NCI-H460 (cell line): ENCODE measurements around the gene TNFSF12. TPM values are rescaled to one million over a fixed set of nuclear protein-coding genes. Genes with fewer than 3 reads are reported as not detected.

Source experiments
- DNase-seq: peaks from one replicate; pipeline ENCODE4 v3.0.0-alpha.2; 2016; ENCODE audit warnings: low read depth; ENCODE audit errors: extremely low read depth
- total RNA-seq: library from RNA; depleted of rRNA; stranded (reverse); fragments of >200 nt; shearing (Covaris generic); gene quantifications from 2 replicates; pipeline ENCODE4 v1.2.3, GENCODE V29; 2014

The TNFSF12 gene
- total RNA-seq, 1 experiment from 2014 or later = 6.9 TPM

GRCh38 chr17:7562208-7562605, 13.3 kb downstream of the TNFSF12 start:
- DNase-seq = no peak

DNA sequence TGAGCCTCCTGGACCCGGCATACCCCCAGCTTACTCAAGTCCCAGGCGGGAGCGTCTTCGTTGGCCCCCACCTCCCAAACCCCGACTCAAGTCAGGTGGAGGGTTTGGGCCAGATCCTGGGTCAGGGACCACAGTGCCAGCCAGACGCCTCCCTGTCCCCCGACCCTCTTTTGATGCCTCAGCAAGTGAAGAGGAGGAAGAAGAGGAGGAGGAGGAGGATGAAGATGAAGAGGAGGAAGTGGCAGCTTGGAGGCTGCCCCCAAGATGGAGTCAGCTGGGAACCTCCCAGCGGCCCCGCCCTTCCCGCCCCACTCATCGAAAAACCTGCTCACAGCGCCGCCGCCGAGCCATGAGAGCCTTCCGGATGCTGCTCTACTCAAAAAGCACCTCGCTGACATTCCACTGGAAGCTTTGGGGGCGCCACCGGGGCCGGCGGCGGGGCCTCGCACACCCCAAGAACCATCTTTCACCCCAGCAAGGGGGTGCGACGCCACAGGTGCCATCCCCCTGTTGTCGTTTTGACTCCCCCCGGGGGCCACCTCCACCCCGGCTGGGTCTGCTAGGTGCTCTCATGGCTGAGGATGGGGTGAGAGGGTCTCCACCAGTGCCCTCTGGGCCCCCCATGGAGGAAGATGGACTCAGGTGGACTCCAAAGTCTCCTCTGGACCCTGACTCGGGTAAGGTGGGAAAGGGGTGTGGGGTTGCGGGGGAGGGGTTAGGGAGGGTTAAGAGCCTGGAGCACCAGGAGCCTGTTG, 14.4 kb downstream of the TNFSF12 start:
- no peak for DNase-seq

DNA sequence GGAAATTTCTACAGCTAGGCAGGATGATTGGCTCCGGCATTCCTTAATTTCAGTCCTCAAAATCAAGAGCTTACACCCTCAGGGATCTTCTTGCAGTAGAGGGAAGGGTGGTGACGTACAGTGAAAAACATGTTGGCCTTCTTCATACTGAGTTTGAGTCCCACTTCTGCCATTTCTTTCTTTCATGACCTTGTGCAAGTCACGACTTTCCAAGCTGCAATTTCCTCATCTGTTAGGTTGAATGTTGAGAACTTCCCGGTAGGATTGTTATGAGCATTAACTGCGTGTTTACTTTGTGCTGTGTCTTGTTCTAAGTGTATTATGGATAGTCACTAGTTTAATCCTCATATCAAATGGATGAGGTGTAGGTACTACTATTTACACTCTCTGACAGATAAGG, 20.7 kb downstream of the TNFSF12 start:
- DNase-seq = no peak

GRCh38 chr17:7570351-7570750, 21.5 kb downstream of the TNFSF12 start:
- DNase-seq = no peak

GRCh38 chr17:7572338-7572587, 23.4 kb downstream of the TNFSF12 start:
- DNase-seq = no peak

- DNase-seq = peak; percentile 99
Measured at GRCh38 chr17:7572588-7573323, 23.9 kb downstream of the TNFSF12 start.

GRCh38 chr17:7573324-7574080, 24.6 kb downstream of the TNFSF12 start:
- DNase-seq = peak; percentile 78

GRCh38 chr17:7574176-7574953, 25.5 kb downstream of the TNFSF12 start:
- DNase-seq = no peak

- DNase-seq = no peak
Measured at GRCh38 chr17:7575481-7575883, 26.6 kb downstream of the TNFSF12 start.

DNA sequence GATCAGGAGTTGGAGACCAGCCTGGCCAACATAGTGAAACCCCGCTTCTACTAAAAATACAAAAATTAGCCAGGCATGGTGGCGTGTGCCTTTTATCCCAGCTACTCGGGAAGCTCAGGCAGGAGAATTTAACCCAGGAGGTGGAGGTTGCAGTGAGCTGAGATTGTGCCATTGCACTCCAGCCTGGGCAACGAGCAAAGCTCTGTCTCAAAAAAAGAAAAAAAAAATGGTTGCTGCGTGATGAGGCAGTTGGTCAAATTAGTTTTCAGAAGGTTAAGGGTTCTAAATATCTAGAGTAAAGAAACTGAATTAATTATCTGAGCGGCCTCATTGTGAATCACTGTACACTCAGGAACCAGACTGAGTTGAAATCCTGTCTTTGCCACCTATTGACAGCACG, 27.1 kb downstream of the TNFSF12 start:
- DNase-seq = no peak

- DNase-seq = no peak
Measured at GRCh38 chr17:7576432-7576937, 27.6 kb downstream of the TNFSF12 start.

DNA sequence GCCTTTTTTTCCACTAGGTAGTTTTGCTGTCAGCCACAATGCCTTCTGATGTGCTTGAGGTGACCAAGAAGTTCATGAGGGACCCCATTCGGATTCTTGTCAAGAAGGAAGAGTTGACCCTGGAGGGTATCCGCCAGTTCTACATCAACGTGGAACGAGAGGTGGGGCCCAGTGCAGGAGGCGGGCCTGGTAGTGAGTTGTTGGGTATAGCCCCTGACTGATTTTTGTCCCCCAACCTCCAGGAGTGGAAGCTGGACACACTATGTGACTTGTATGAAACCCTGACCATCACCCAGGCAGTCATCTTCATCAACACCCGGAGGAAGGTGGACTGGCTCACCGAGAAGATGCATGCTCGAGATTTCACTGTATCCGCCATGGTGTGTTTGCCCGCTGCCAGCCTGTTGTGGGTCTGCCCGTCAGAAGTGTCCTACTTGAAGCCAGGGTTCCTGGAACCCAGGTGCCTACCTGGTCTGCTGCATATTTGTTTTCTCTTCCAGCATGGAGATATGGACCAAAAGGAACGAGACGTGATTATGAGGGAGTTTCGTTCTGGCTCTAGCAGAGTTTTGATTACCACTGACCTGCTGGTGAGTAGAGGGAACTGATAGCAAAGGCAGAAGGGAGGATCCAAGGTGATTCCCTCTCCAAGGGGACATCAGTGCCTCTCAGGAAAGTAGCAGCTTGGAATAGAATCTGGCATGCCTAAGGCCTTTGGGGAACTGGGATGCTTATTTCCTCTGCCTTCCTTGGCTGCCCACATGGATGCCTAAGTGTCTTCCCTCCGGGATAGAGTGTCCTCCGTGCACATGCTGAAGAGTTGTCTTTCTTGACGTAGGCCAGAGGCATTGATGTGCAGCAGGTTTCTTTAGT, 28.7 kb downstream of the TNFSF12 start:
- DNase-seq = no peak

DNA sequence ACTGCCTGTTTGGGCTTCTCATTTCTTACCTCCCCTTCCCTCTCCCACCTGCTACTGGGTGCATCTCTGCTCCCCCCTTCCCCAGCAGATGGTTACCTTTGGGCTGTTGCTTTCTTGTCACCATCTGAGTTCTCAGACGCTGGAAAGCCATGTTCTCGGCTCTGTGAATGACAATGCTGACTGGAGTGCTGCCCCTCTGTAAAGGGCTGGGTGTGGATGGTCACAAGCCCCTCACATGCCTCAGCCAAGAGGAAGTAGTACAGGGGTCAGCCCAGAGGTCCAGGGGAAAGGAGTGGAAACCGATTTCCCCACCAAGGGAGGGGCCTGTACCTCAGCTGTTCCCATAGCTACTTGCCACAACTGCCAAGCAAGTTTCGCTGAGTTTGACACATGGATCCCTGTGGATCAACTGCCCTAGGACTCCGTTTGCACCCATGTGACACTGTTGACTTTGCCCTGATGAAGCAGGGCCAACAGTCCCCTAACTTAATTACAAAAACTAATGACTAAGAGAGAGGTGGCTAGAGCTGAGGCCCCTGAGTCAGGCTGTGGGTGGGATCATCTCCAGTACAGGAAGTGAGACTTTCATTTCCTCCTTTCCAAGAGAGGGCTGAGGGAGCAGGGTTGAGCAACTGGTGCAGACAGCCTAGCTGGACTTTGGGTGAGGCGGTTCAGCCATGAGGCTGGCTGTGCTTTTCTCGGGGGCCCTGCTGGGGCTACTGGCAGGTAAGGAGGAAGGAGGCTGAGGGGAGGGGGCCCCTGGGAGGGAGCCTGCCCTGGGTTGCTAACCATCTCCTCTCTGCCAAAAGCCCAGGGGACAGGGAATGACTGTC, 30.4 kb downstream of the TNFSF12 start, which contains the start of gene CD68:
TSS of gene CD68 (plus strand) at position 638 of the 833 bp plus-strand sequence. CDS start at position 678, 40 bp downstream.
- peak; percentile 93 for DNase-seq

DNA sequence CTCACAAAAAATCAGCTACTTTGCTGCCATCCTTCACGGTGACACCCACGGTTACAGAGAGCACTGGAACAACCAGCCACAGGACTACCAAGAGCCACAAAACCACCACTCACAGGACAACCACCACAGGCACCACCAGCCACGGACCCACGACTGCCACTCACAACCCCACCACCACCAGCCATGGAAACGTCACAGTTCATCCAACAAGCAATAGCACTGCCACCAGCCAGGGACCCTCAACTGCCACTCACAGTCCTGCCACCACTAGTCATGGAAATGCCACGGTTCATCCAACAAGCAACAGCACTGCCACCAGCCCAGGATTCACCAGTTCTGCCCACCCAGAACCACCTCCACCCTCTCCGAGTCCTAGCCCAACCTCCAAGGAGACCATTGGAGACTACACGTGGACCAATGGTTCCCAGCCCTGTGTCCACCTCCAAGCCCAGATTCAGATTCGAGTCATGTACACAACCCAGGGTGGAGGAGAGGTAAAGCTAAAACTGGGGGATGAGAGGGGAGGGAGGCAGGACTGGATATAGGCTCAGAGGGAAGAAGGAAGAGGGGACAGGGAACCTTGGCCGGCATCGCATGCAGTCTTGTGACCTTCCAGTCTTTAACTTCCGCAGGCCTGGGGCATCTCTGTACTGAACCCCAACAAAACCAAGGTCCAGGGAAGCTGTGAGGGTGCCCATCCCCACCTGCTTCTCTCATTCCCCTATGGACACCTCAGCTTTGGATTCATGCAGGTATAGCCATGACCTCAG, 31.2 kb downstream of the TNFSF12 start:
- no peak for DNase-seq

GRCh38 chr17:7580604-7581575, 32.0 kb downstream of the TNFSF12 start:
- DNase-seq = no peak

- DNase-seq = no peak
Measured at GRCh38 chr17:7582396-7583252, 33.8 kb downstream of the TNFSF12 start.
